Gastroesophageal sphincter (tissue), 3 donors: Measurements from ENCODE around the gene ULK4.

Experiments
- CTCF ChIP-seq, 4 experiments: fragments of 200-600 bp in 2 of 4; fragments of 450-650 bp in 2 of 4; sonication (generic) in 1 of 4; IDR thresholded peaks; one replicate each; pipeline ENCODE4 v1.5.1; 2017 to 2019; ENCODE audit warnings: antibody characterized with exemption in 4 of 4, mild to moderate bottlenecking in 2 of 4, moderate library complexity in 2 of 4
- EP300 ChIP-seq: sonication (generic); formaldehyde crosslinking; IDR thresholded peaks from one replicate; pipeline ENCODE4 v1.6.1; 2017; ENCODE audit warnings: antibody characterized with exemption, mild to moderate bottlenecking
- POLR2A ChIP-seq, 2 donors: fragments of 450-650 bp; IDR thresholded peaks; one replicate each; pipeline ENCODE4 v1.6.1; 2017; ENCODE audit warnings: antibody characterized with exemption in 2 of 2, mild to moderate bottlenecking in 2 of 2, moderate library complexity in 1 of 2

GRCh38 chr3:41488501-41488900 lies 473.4 kb downstream of the ULK4 start:
- TF ChIP-seq CTCF (IDR thresholded peaks at IDR 0.05) (no peak), EP300 (no peak), POLR2A (IDR thresholded peaks at IDR 0.05) (no peak)
